HG03108 (cell line): ENCODE data around the gene GALNT2.
A peak's percentile ranks its signal among the peaks of the same experiment; 100 is the strongest.

Source experiments
- ATAC-seq: cut with Tn5 transposase; IDR thresholded peaks from one replicate; pipeline ENCODE4 v1.9.1; 2021; ENCODE audit warnings: moderate library complexity; ENCODE audit not compliant: unreplicated experiment

The GALNT2 gene

DNA sequence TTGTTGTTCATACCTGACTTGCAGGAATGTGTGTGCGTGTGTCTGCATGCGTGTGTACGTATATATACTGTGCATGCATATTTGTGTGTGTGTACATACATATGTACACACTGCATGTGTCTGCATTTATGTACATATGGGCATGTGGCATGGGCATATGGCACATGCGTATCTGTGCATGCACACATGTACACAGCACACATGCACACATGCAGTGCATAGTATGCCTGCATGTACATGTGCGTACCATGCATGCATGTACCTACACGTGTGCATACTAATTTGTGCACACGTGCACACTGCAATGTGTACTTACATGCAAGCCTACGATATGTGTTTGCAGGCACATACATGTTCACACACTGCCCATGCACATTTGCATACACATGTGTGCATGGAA lies 43.9 kb downstream of the GALNT2 start:
- ATAC-seq: no peak

DNA sequence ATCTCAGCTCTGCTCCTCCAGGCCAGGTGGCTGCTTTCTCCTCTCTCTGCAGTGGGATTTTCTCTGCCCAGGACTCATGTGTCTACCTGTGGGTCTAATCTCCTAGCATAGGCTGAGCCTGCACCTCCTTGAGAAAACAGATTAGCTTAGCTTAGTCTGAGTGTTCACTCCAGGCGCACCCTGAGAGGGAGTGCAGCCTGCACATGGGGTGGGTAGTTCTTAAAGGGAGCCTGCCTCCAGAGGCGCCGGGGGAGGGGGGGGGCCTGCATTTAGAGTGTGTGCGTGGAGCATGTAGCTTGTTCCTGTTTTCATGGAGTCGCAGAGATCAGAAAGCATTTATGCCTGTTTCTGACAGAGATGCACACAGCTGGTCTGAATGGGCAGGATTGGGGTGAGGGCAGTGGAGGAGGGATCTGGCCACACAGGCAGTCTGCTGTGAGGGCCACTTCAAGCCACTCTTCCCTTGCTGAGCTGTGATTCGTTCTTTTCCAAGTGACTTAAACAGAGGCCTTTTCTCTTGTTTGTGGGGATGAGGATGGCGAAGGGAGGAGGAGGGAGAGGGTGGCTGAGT lies 45.2 kb downstream of the GALNT2 start:
- ATAC-seq: no peak

DNA sequence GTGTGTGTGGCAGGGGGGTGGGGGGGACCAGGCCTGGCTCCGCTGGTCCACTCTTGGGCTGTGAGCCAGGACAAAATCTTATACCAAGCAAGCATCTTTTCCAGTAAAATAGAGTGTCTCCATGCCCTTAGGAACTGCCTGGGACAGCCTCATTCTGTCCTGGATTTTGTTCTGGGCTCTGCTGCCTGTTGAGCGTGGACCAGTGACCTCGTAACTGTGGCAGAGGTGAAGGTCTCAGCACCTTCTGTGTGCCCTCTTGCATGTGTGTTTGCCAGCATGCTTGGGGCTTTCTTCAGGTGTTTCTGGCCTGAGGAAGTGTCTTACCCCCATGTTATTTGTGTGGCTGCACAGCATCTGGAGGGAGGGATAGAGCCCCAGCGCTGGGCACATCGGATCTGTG lies 45.7 kb downstream of the GALNT2 start:
- ATAC-seq: no peak

DNA sequence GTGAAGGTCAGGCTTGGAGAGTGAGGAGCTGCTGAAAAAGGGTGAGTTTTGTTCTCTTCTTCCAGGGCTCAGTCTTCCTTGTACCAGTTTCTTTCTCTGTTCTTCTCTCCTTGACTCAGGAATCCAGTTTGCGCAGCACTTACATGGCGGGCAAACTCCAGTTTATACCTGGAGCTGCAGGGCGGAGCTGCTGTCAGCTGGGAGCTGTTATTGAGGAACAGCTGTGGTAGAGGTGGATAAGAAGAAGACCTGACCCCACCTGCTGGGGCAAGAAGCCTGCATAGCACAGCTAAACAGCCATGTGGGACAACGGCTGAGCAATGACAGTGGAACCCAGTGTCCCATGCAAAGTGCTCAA lies 46.2 kb downstream of the GALNT2 start:
- no peak for ATAC-seq

DNA sequence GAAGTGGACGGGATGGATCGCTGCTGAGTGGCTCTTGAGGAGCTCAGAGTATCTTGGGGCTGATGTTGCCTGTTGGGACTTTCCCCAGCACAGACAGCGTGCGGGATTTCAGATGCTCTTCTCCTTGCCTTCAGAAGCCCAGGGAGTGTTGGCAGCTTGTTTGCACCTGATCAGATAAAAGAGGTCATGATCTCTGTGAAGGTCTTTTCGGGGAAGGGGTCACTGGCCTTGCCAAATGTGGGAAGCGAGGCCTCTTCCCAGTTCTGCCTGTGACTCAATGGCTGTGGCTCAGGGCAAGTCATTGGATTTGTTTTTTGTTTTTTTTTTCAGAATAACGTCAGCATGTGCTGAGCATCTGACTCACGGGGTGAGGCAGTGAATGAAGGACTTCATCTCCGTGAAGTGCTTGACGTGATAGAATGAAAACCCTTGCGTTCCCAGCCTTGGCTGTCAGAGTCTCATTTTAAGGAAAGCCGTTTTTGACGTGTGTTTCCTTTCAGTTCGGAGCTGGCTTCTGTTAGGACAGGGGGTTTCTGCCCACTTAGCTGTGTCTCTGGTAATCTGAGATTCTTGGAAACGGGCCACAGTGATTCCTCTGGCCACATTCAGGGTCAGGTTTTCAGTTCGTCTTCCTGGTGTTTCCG lies 46.7 kb downstream of the GALNT2 start:
- no peak for ATAC-seq

DNA sequence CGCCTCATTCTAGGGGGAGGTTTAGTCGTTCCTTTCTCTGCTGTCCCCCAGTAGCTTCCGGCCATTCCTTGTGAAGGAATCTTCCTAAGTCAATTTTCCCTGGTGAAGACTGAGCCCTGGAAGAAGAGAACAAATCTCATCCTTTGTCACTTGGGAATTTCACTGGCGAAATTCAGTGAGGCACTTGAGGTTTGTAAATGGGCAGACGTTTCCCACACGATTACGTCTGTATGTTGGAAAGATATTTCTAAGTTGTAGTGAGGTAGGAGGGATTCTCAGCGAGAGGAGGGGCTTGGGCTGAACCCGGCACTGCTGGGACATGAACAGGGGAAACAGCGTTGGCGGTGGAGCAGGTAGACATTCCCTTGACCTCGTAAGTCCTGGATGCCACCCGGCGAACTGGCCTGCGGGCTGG lies 47.2 kb downstream of the GALNT2 start:
- no peak for ATAC-seq

DNA sequence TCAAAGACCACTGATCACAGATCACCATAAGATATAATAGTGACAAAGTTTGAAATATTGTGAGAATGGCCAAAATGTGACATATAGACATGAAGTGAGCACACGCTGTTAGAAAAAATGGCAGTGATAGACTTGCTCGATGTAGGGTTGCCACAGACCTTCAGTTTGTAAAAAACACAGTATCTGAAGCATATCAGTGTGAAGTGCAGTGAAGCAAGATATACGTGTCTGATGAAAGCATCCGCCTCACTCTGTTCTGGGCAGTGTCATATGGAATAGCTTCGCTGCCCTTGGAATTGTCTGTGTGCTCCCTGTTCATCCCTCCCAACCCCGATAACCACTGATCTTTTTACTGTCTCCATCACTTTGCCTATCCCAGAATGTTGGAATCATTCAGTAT lies 50.7 kb downstream of the GALNT2 start:
- peak; percentile 36 for ATAC-seq

DNA sequence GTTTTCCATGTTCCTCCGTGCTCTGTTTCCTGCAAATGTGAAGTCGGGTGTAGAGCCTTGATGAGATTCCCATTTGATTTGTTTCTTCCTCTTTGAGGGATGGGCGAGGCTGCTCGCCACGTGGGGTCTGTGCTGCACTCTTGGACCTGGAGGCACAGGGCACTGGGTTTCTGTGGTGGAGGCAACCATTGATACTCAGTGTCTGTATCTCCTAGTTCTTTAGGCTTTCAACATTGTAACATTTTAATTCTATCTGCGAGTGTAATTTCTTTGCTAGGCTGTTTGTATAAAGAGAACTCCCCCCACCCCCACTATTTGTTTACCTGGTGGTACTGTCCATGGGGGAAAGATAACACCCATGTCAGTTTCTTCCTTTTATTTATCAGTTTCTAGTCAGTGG lies 52.3 kb downstream of the GALNT2 start:
- no peak for ATAC-seq

DNA sequence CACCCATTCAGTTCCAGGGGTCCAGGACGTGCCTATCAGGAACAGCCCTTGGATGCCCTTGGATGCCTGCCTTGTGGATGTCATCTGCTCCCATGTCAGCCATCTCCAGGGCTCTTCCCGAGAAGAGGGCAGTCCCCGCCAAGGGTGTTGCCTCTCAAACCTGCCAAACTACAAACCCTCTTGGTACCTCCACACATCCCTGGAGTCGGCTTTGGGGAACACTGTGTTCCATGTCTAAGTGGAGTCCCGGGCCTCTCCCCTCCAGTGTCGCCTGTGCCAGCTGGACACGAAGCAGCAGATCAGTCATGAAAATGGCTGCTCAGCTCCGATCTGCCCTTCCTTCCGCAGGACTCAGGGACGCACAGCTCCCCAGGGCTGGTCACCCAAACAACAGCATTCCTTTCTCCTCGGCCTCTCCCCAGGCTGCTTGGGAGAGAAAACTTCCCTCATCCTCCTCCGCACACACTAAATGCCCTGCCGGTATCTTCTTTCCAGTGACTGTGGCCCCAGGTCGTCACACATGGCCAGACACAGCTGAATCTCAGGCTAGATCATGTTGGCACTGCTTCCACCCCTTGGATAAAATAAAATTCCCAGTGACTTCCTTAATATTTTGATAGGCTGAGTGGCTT lies 53.4 kb downstream of the GALNT2 start:
- ATAC-seq: no peak

DNA sequence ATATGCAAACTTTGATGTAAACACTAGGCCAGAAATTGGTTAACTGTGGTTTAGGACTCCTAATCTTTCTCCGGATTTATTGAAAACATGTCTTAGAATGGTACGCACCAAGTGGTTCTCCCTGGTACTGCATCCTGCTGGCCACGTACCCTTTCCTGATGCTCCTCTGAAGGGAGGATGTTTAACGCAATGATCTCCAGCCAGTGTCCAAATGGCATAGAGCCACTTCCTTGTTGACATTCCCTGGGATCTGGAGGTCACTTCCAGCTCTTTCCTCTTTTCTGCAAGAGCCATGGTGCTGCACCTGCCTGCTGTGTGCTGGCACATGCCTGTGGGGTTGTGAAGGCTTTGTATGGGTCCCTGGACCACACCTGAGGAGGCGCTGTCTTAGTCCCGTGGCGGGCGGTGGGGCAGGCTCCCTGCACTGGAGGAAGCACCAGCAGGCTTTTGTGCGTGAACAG lies 53.9 kb downstream of the GALNT2 start:
- ATAC-seq: no peak

DNA sequence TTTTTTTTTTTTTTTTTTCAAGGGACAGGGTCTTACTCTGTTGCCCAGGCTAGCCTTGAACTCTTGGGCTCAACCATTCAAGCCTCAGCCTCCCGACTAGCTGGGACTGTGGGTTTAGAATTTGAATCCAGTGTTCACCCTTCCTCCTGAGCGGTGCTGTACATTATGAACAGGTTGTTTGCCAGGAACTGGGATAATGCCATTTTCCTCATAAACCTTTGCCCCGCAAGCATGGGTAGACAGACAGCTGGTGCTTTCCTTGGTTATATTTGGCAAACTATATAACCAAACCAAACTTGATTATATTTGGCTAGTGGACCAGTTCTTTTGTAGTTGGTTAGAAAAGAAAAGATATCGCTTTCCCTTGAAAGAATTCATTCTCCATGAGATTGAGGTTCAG lies 54.9 kb downstream of the GALNT2 start:
- ATAC-seq: no peak

DNA sequence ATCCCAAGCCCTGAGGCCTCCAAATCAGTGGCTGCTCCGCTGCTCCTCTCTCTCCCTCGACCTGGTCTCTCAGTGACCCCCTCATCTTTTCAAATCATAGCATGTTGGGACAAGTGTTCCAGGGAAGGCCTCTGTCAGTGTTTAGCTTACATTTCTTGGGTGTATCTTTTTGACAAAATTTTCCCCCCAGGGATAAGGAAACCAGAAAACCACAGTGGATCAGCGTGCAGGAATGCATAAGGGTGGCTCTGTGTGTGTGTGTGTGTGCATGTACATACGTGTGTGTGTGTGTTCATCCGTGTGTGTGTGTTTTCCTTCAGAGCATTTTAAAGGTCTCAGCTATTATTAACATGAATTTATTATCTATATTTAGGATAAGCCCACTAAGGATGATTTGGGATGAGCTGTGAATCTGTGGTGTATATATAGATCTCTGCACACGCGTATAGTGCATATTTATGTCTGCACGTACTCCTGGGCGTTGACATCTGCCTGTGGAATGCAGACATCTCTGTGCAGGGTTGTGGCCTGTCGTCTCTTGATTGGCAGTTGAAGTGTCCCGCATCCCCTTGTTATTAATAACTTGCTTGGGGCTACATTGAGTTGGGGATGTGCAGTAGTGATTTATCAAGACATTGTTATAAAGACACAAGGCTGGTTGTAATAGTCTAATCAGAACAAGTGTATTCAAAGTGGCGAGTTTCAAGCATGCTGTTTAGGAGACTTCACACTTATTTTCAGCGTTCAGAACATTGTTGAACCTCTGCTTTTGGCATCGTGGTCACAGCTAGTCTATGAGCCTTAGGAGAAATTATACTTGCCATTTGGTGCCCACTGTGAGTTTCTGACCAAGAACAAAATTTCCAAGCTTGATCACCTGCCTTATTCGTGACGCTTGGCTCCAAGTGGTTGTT lies 55.6 kb downstream of the GALNT2 start:
- no peak for ATAC-seq

DNA sequence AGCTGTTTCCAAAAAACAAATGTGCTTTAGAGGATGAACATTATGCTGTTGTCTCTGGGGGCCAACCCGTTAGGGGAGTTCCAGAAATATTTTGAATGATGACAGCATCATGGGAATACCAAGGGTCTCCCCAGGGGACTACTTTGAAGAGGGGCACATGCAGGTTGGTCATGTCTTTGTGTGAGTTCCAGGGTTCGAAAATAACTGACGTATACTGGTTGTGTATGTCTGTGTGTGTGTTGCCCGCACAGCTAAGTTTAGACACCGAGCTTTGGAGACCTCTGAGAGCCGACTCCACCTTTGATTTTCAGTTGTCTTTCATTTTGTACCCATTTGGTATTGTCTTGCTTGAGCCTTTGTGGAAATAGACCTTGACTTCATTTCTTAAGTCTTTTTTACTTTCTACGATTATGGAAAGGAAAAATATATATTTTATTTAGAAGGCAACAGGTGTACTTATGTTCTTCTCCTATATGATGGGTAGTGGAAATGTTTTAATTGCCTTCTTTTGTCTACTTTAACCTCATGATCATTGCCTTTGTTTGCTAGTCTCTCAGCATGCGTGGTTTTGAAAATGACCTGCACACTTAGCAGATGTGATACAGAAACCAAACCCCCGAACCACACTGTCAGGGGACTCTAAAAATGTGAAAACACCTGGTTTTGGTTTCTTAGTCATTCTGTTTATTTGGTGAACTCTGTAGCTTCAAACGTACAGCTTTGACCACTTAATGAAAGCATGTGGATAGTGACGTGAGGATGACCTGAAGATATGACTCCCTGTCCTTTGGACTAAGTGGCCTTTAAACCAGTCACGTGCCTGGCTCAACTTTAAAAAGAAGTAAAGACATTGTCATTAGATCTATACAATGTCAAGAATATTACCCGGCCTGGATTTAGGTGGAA lies 56.5 kb downstream of the GALNT2 start:
- peak; percentile 77 for ATAC-seq

DNA sequence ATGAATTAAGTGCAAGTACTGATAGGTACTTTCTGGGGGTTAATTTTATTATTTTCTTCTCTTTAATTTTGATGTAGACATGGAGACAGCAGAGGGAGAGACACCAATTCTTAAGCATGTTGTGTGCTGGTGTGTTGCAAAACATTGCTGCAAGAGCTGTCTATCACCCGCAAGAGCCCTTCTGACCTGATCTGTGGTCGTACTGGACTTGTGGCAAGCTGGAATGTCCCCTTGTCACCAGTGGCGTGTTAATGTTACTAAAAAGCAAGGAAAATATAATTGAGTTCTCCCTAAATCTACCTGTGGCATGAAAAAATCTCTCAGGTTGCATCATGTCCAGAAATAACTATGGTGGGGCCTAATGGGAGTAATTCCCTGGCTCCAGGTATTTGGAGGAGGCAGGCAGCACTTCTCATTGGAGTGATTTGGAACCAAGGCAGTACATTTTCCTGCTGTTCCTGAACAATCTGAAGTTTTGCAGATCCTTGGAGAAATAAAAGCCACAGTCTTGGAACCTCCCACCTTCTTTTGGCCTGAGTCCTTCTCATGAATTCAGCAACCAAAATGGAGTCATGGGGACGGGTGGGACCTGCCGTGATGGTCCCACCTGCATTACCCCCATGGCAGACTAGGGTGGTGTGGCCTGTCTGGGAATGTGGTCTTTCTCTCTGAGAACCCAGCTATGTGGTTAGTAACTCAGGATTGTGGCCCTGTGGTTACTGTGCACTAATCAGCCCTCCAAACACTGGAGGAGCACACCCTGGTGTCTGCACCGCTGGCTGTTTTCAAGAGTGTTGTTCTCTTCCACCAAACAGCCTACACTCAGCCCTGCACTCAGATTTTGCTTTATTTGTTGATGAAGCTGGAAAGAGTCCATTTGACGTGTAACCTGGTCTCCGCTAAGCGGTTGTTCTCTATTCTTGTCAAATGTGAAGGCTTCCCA lies 57.4 kb downstream of the GALNT2 start:
- ATAC-seq: no peak

DNA sequence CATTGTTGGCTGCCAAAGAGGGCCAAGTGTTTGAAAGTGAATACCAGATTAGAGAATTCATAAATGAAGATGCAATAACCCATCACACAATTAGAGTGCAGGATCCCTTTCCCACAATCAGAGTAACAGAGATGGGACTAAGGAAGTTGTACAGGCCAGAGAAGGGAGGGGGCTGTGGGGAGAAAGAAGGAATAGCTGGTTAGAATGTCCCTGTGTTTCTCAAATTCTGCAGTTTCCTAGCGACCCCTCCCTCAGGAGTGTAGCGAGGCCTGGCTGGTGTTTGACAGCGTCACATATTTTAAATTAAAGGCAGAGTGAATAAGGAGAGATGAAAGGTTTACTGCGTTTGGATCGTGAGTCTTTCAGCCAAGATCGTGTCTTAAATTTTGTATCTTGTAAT lies 58.1 kb downstream of the GALNT2 start:
- no peak for ATAC-seq

DNA sequence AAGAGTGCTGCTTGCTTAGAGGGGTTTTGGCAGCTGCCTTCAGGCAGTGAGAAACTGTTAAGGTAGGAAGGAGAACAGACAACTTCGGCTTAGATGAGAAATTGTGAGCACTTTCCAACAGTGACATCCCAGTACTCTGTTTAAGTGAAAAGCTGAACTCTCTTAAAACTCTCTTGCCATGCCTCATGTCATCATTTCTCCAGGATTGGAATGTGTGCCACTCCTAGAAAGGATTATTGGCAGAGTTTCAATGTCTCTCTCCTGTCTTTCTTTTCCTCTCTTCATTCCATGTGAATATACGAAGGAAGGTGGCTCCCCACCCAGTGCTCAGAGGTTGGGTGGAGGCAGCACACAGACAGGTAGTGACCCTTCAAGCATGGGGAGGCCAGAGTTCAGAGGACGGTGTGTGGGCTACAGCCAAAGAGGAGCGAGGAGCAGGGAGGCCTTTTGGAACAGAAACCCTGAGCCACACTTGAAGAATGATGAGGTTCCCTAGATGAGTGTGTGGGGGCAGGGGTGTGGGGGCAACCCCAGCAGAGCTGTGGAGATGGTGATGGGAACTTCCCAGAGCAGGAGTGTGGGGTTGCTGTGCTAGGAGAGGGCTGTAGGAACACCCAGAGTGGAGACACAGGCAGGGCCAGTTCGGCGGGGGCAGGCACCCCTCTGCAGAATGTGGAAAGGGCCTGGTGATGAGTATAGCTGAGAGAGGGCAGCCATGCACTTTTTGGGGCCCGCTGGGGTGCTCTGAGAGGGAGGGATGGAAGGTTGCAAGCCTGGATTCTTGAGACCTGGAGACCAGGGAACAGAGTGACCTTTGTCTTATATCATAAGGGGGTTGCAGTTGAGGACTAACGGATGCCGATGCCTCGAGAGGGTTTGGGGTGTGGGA lies 58.8 kb downstream of the GALNT2 start:
- ATAC-seq: no peak

DNA sequence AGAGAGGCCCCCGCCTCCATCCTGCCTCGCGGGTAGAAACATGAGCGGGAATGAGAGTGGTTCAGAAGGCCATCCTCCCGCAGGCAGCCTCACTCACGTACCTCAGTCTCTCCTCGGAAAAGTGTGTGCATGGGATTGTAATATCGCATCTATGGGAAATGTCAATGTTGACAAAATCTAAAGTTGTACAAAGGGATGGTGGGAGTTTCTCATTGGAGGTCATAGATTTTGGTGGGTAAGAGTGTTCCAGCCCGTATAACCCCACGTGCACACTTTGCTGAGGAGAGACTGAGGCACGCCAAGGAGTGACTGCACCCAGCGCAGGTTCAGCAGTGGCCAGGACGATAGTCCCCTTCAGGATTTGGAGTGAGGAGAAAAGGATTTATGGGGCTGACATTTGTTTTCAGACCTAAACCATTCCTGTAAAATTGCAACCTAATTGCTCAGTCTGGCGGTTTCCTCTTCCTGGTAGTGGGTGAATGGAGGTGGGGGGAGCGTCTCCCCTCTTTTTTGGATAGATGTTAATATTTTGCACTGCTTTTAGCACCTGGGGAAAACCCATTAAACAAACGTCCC lies 59.6 kb downstream of the GALNT2 start:
- ATAC-seq: no peak
